KMS-11 (cell line): ENCODE results near the gene C10orf105.

Experiments used
- H2AFZ ChIP-seq: fragments of 200-600 bp; sonication (generic); 2 replicates; pipeline ENCODE4 v1.6.1; 2016; ENCODE audit warnings: antibody characterized with exemption, mixed run types, low read depth
- H3K27ac ChIP-seq: fragments of 200-600 bp; sonication (generic); 2 replicates; pipeline ENCODE4 v1.6.1; 2016; ENCODE audit warnings: mild to moderate bottlenecking, mixed run types
- H3K27me3 ChIP-seq: fragments of 200-600 bp; sonication (generic); 2 replicates; pipeline ENCODE4 v1.6.1; 2017; ENCODE audit warnings: mild to moderate bottlenecking, low read depth, mixed run types, moderate library complexity; ENCODE audit not compliant: insufficient read depth
- H3K36me3 ChIP-seq: fragments of 200-600 bp; sonication (generic); 2 replicates; pipeline ENCODE4 v1.6.1; 2017; ENCODE audit warnings: mild to moderate bottlenecking, mixed run types; ENCODE audit not compliant: insufficient read depth
- H3K4me1 ChIP-seq: fragments of 200-600 bp; sonication (generic); 2 replicates; pipeline ENCODE4 v1.6.1; 2016; ENCODE audit warnings: mild to moderate bottlenecking, low read depth, mixed run types; ENCODE audit not compliant: poor library complexity, severe bottlenecking
- H3K4me2 ChIP-seq: fragments of 200-600 bp; sonication (generic); 2 replicates; pipeline ENCODE4 v1.7.0; 2016; ENCODE audit warnings: mild to moderate bottlenecking, mixed run types
- H3K4me3 ChIP-seq: fragments of 200-600 bp; sonication (generic); IDR thresholded peaks from 2 replicates; pipeline ENCODE4 v1.6.1; 2017; ENCODE audit warnings: low read depth, low read length, mixed read lengths; ENCODE audit not compliant: insufficient read depth
- H3K79me2 ChIP-seq: fragments of 200-600 bp; sonication (generic); 2 replicates; pipeline ENCODE4 v1.6.1; 2016; ENCODE audit warnings: low read depth, mixed run types; ENCODE audit not compliant: insufficient read depth
- H3K9ac ChIP-seq: fragments of 200-600 bp; sonication (generic); 2 replicates; pipeline ENCODE4 v1.6.1; 2016; ENCODE audit warnings: mild to moderate bottlenecking, mixed run types
- H4K20me1 ChIP-seq: fragments of 200-600 bp; sonication (generic); 2 replicates; pipeline ENCODE4 v1.6.1; 2016; ENCODE audit warnings: mild to moderate bottlenecking, mixed run types; ENCODE audit not compliant: insufficient read depth
- TF ChIP-seq, protein P1 (sequence below): fragments of 200-600 bp; sonication (generic); conservative IDR thresholded peaks from 2 replicates; pipeline ENCODE4 v1.6.1; 2017; ENCODE audit warnings: low read depth, mild to moderate bottlenecking, antibody characterized with exemption, low read length, moderate library complexity, mixed read lengths

The C10orf105 gene

DNA sequence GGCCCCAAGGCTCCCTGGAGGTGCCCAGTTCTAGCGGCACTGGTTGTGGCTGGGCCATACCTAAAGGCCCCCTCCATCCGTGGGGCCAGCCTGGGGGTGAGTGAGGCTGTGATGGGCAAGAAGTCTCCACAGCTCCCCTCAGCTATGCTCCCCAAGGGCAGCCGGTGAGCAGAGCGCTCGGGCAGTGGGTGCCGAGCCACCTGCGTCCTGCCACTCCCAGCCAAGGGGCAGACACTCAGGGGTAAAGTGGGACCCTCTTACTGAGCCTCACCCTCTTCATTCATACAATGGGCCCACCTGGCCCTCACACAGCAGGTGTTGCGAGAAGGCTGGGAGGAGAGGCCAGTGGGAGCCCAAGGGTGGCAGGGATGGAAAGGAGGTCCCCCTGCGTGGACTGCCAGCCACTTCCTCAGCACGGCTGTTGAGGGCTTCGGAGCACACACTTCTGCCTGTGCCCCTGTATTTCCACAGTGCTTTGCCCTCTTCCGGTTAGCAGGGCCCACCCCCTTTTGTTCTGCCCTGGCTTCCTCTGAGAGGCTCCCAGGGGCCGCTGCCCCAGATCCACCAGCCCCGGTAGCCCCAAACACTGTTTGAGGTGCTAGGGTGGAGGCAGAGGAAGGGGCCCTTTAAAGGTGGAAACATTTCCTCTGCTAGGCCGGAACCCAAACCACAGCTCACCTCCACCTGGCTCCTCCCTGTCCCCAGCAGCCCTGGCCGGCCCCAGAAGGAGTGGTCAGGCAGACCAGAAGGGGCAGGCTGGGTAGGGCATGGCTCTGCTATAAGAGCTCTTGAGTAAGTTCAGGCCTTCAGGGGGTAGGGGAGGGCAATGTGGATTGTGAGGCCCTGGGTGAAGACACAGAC lies 16.4 kb upstream of the C10orf105 start:
- no peaks in the 10 kb centered on the region for H4K20me1 ChIP-seq
- no peak overlapping the region for H3K4me2 ChIP-seq
- no peaks in the 10 kb centered on the region for H3K4me1 ChIP-seq
- no peaks in the 10 kb centered on the region for H3K36me3 ChIP-seq
- H3K27me3 ChIP-seq: no peaks in the 10 kb centered on the region; the same call in 1 of the 2 replicates
- no peak overlapping the region for H3K9ac ChIP-seq
- no peak overlapping the region for H2AFZ ChIP-seq
- TF ChIP-seq, protein P1, sequence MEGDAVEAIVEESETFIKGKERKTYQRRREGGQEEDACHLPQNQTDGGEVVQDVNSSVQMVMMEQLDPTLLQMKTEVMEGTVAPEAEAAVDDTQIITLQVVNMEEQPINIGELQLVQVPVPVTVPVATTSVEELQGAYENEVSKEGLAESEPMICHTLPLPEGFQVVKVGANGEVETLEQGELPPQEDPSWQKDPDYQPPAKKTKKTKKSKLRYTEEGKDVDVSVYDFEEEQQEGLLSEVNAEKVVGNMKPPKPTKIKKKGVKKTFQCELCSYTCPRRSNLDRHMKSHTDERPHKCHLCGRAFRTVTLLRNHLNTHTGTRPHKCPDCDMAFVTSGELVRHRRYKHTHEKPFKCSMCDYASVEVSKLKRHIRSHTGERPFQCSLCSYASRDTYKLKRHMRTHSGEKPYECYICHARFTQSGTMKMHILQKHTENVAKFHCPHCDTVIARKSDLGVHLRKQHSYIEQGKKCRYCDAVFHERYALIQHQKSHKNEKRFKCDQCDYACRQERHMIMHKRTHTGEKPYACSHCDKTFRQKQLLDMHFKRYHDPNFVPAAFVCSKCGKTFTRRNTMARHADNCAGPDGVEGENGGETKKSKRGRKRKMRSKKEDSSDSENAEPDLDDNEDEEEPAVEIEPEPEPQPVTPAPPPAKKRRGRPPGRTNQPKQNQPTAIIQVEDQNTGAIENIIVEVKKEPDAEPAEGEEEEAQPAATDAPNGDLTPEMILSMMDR: no peak
- H3K79me2 ChIP-seq: no peaks in the 10 kb centered on the region
- H3K4me3 ChIP-seq: no peak overlapping the region
- H3K27ac ChIP-seq: no peak overlapping the region

DNA sequence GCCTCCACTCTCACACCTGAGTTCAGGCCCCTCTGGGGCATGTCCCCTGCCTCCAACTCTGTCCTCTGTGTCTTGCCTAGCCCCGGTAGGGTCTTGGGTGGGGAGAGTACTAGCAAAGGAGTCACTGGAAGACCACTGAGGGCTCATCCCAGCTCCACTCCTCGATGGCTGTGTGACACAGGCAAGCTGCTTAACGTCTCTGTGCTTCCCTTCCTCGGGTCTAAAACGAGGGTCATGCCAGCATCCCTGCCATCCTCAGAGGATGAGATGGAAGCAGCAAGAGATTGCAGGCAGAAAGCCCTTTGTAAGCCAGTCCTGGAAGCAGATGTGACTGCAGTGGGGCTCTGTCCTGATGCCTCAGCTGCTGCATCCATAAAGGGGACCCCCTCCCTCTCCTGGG lies 15.2 kb upstream of the C10orf105 start:
- TF ChIP-seq, protein P1: no peak
- H3K4me3 ChIP-seq: no peak overlapping the region
- H3K4me2 ChIP-seq: no peak overlapping the region
- H2AFZ ChIP-seq: no peak overlapping the region
- H3K79me2 ChIP-seq: no peaks in the 10 kb centered on the region
- no peak overlapping the region for H3K27ac ChIP-seq
- no peaks in the 10 kb centered on the region for H4K20me1 ChIP-seq
- H3K36me3 ChIP-seq: no peaks in the 10 kb centered on the region
- H3K9ac ChIP-seq: no peak overlapping the region
- no peaks in the 10 kb centered on the region; the same call in 1 of the 2 replicates for H3K27me3 ChIP-seq
- no peaks in the 10 kb centered on the region for H3K4me1 ChIP-seq

- H3K4me3 ChIP-seq: no peak overlapping the region
- TF ChIP-seq, protein P1: no peak
- no peak overlapping the region for H3K4me2 ChIP-seq
- H3K9ac ChIP-seq: no peak overlapping the region
- no peak overlapping the region for H2AFZ ChIP-seq
- no peaks in the 10 kb centered on the region for H3K27me3 ChIP-seq
- H4K20me1 ChIP-seq: no peaks in the 10 kb centered on the region
- H3K79me2 ChIP-seq: no peaks in the 10 kb centered on the region
- no peaks in the 10 kb centered on the region for H3K36me3 ChIP-seq
- H3K27ac ChIP-seq: no peak overlapping the region
- H3K4me1 ChIP-seq: peaks cover 19% of the 10 kb centered on the region
Measured at GRCh38 chr10:71731791-71732190, 12.2 kb upstream of the C10orf105 start.

DNA sequence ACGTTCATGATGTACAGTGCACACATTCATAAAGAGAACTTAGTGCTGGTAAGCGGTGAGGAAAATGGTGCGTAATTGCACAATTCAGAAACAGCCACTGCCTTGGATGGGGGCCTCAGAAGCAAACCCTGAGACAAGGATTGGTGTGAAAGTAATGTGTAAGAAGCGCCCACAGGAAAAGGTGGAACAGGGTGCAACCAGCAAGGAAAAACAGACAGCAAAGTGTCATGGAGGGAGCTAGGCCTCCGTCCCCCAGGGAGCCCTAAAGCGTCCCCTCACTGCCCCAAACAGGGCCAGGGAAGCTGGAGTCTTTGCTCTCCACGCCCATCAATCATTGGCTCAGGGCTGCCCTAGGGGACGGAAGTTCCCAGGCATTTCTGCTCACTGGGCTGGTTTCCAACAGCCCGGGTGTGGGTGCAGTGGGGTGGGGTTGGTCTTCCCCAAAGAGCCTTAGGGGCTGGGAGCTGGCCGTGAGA lies 9.6 kb upstream of the C10orf105 start:
- H2AFZ ChIP-seq: no peak overlapping the region
- no peaks in the 10 kb centered on the region for H3K79me2 ChIP-seq
- H3K4me3 ChIP-seq: no peak overlapping the region
- peaks cover 19% of the 10 kb centered on the region for H3K4me1 ChIP-seq
- no peaks in the 10 kb centered on the region for H3K36me3 ChIP-seq
- no peak overlapping the region for H3K27ac ChIP-seq
- no peak overlapping the region for H3K9ac ChIP-seq
- H4K20me1 ChIP-seq: no peaks in the 10 kb centered on the region
- H3K4me2 ChIP-seq: no peak overlapping the region
- TF ChIP-seq, protein P1: no peak
- no peaks in the 10 kb centered on the region for H3K27me3 ChIP-seq
